ENCODE data around the gene OR2A25. TPM values are rescaled to one million over a fixed set of nuclear protein-coding genes. Genes with fewer than 3 reads are reported as not detected.

Gene OR2A25, protein sequence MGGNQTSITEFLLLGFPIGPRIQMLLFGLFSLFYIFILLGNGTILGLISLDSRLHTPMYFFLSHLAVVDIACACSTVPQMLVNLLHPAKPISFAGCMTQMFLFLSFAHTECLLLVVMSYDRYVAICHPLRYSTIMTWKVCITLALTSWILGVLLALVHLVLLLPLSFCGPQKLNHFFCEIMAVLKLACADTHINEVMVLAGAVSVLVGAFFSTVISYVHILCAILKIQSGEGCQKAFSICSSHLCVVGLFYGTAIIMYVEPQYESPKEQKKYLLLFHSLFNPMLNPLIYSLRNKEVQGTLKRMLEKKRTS
- not detected in 2 replicates for total RNA-seq

DNA sequence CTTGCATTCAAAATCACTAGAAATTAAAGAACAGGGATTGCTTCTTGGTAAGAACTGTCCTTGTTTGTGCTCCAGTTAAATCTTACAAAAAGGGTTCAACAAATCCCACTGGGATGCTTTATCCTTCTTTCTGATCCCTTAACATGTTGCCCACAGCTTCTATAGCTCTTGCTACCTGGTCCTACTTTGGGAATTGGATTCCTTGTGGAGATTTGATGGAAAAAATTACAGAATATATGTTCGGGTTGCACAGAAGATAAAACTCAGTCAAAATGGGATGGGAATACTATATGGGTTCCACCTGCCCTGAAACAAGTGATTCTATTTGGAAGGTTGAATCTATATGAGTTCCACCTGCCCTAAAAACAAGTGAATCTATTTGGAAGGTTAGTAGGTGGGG, at the start of gene OR2A25:
TSS of gene OR2A25 (plus strand) at position 301 of the 400 bp plus-strand sequence. CDS start 4,409 bp downstream, outside the sequence.

GRCh38 chr7:144048648-144049047, 21.0 kb upstream of the OR2A25 start, which contains the start of gene OR2A5:
Gene OR2A5 (plus strand): TSS chr7:144048948. CDS start chr7:144050402, 1,454 bp downstream.

DNA sequence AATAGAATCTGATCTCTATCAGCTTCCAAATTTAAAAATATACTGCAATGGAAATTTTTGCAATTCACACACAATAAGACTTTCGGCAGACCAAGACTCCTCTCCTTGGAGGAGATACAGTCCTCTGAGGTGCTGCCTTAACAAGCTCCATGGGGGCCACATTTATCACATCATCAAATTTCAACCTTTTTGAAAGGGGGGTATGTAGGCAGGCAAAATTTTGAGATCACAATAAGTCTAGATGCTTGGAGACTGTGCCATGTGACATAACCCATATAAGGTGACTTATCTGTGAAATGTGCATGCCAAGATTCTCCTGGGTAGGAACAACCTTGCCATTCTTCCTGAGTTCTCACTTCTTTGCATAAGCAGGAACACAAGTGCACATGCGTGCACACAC, 16.4 kb downstream of the OR2A25 start, which contains the start of gene OR2A12:
TSS of gene OR2A12 (plus strand) at position 301 of the 400 bp plus-strand sequence. CDS start 8,830 bp downstream, outside the sequence.

DNA sequence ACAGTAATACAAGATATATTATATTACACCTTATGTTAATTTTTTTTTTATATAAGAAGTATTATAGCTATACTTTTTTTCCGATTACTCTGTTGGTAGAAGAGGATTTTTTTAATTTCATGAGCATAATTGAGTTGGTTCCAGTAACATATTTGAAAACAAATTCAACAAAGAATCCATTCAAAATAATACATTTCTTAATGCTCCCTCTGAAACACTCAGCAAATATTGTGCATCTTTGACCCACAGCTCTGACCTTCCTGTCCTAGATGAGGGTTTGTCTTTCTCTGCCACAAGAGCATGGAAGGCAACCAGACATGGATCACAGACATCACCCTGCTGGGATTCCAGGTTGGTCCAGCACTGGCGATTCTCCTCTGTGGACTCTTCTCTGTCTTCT, 39.7 kb downstream of the OR2A25 start, which contains the start of gene OR2A2:
TSS of gene OR2A2 (plus strand) at position 301 of the 400 bp plus-strand sequence. CDS start at position 301, 0 bp downstream.

GRCh38 chr7:144122876-144123275, 53.3 kb downstream of the OR2A25 start, which contains the start of gene OR2A14:
Gene OR2A14 (plus strand): TSS chr7:144123176. CDS start chr7:144129113, 5,937 bp downstream.

Small RNA genes within 50 kb of the gene (small RNA-seq; reads per million reads assigned to genes)
- gene OR2A41P: not detected

Other genes with a start within 250 kb of the OR2A25 start
- gene TCAF1, start 167.6 kb upstream of the OR2A25 start, total RNA-seq: 99.5 and 101 TPM in 2 replicates
- not detected in 2 replicates for gene OR2F2, start 134.6 kb upstream of the OR2A25 start, total RNA-seq
- not detected in 2 replicates for gene OR2F1, start 115.0 kb upstream of the OR2A25 start, total RNA-seq
- gene OR6B1, start 69.5 kb upstream of the OR2A25 start, total RNA-seq: not detected in 2 replicates
- gene OR2A5, start 20.9 kb upstream of the OR2A25 start, total RNA-seq: not detected in 2 replicates
- gene OR2A12, start 16.5 kb downstream of the OR2A25 start, total RNA-seq: not detected in 2 replicates
- gene OR2A2, start 39.8 kb downstream of the OR2A25 start, total RNA-seq: not detected in 2 replicates
- not detected in 2 replicates for gene OR2A14, start 53.4 kb downstream of the OR2A25 start, total RNA-seq
- 0.49 and 1.9 TPM in 2 replicates for gene CTAGE4, start 113.7 kb downstream of the OR2A25 start, total RNA-seq
- 2.7 and 2.8 TPM in 2 replicates for gene ARHGEF35, start 126.0 kb downstream of the OR2A25 start, total RNA-seq
- gene OR2A42, start 169.8 kb downstream of the OR2A25 start, total RNA-seq: under 0.01 TPM in 1 of 2 replicates, not detected in the other
- 1.1 and 1.3 TPM in 2 replicates for gene OR2A7, start 195.0 kb downstream of the OR2A25 start, total RNA-seq
- gene CTAGE8, start 199.5 kb downstream of the OR2A25 start, total RNA-seq: 0.73 and 1.6 TPM in 2 replicates
- 0.12 and 0.16 TPM in 2 replicates for gene OR2A1, start 242.6 kb downstream of the OR2A25 start, total RNA-seq